Stomach smooth muscle (tissue), 2 donors: Measurements from ENCODE around the gene TRIO.

Experiments
- H3K27ac ChIP-seq: one replicate; pipeline ENCODE4 v1.7.0; 2013; ENCODE audit warnings: mild to moderate bottlenecking, low read length, inconsistent platforms
- H3K27me3 ChIP-seq, 2 donors: one replicate each; pipeline ENCODE4 v1.7.0; 2013; ENCODE audit warnings: low read length in 2 of 2; ENCODE audit not compliant: insufficient read depth in 2 of 2, control insufficient read depth in 1 of 2
- H3K36me3 ChIP-seq, 2 donors: one replicate each; pipeline ENCODE4 v1.7.0; 2013; ENCODE audit warnings: low read length in 2 of 2; ENCODE audit not compliant: control insufficient read depth in 2 of 2, insufficient read depth in 2 of 2
- H3K4me1 ChIP-seq: one replicate; pipeline ENCODE4 v1.7.0; 2013; ENCODE audit warnings: low read length; ENCODE audit not compliant: control insufficient read depth, insufficient read depth
- H3K4me3 ChIP-seq, 2 donors: one replicate each; pipeline ENCODE4 v1.7.0; 2013; ENCODE audit warnings: low read length in 2 of 2
- H3K9ac ChIP-seq, 2 donors: one replicate each; pipeline ENCODE4 v1.7.0; 2013; ENCODE audit warnings: low read length in 2 of 2, mild to moderate bottlenecking in 1 of 2
- H3K9me3 ChIP-seq, 2 donors: one replicate each; pipeline ENCODE4 v1.7.0; 2013; ENCODE audit warnings: low read length in 2 of 2; ENCODE audit not compliant: control insufficient read depth in 2 of 2
- donor health status: healthy.
- donor health status: Pancreatic carcinoma.

Gene TRIO

GRCh38 chr5:14209836-14210235 is 66.7 kb downstream of the TRIO start:
- Histone ChIP-seq H3K36me3 (no peaks in the 10 kb centered on the region), H3K9ac (no peak overlapping the region), H3K4me1 (peaks cover 17% of the 10 kb centered on the region), H3K4me3 (no peak overlapping the region), H3K27ac (peak overlapping the region; percentile 37), H3K9me3 (no peaks in the 10 kb centered on the region), H3K27me3 (no peaks in the 10 kb centered on the region)

DNA sequence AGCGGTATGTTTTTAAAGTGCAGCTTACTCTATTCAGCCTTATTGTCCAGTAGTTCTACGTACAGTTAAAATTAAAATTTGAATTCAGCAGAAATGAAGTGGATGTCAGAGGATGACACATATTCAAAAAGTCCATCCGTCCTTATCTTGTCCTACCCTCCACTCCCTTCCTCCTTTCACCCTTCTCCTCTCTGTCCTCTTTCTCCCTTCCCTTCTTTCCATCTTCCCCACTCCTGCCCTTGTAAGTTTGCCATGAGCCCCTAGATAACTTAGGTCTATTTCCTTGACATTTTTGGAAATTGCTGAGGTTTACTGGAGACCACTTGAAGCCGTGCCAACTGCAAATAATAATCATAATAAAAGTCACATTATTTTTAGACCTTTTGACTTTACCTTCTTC is 67.6 kb downstream of the TRIO start:
- Histone ChIP-seq H3K4me1 (peaks cover 16% of the 10 kb centered on the region), H3K9ac (no peak overlapping the region), H3K27ac (no peak overlapping the region), H3K27me3 (no peaks in the 10 kb centered on the region), H3K9me3 (no peaks in the 10 kb centered on the region), H3K4me3 (no peak overlapping the region), H3K36me3 (no peaks in the 10 kb centered on the region)

GRCh38 chr5:14211818-14212803 is 69.0 kb downstream of the TRIO start:
- Histone ChIP-seq H3K27ac (peak overlapping the region; percentile 8), H3K9ac (no peak overlapping the region), H3K36me3 (no peaks in the 10 kb centered on the region), H3K4me1 (peaks cover 24% of the 10 kb centered on the region), H3K9me3 (no peaks in the 10 kb centered on the region), H3K4me3 (no peak overlapping the region), H3K27me3 (no peaks in the 10 kb centered on the region)

DNA sequence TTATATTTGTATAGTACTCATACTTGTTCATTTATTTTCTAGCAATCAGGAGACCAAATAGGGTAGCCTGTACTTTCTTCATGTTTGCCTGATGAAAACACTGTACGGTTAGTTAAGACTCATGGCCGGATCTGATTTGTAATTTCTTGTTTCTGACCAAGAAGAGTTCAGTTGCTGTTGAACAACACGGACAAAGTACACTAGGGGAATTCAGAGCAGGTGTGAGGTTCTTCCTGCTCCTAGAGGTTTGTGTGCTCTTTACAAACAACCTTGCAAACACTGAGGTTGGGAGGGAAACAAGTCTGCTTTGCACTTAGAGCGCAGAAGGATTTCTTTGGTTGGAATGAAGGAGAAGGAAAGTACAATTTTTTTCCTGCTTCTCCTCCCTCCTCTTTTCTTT is 69.7 kb downstream of the TRIO start:
- H3K4me3 ChIP-seq, result no peak overlapping the region
- H3K9me3 ChIP-seq, result no peaks in the 10 kb centered on the region
- no peak overlapping the region for H3K9ac ChIP-seq
- H3K4me1 ChIP-seq, result peaks cover 31% of the 10 kb centered on the region
- no peaks in the 10 kb centered on the region for H3K36me3 ChIP-seq
- peak overlapping the region; percentile 8 for H3K27ac ChIP-seq
- no peaks in the 10 kb centered on the region for H3K27me3 ChIP-seq

DNA sequence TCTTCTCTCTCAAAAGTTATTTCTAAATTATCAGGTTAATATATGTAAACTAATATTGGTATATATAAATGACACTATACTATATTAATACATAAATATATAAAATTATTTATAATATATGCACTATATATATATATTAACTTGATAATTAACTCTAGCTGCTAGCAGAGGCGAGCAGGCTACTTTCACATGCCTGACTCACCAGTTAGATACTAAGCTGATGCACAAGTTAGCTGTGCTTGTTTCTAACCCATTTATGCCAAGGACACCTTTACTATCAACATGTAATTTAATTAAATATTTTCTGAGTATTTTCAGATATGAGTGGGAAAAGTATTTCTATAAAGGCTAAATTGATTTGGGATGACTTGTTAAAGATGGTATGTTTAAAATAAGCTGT is 70.1 kb downstream of the TRIO start:
- no peak overlapping the region for H3K27ac ChIP-seq
- H3K27me3 ChIP-seq, result no peaks in the 10 kb centered on the region
- no peaks in the 10 kb centered on the region for H3K36me3 ChIP-seq
- no peak overlapping the region for H3K4me3 ChIP-seq
- no peak overlapping the region for H3K9ac ChIP-seq
- H3K9me3 ChIP-seq, result no peaks in the 10 kb centered on the region
- peaks cover 35% of the 10 kb centered on the region for H3K4me1 ChIP-seq

DNA sequence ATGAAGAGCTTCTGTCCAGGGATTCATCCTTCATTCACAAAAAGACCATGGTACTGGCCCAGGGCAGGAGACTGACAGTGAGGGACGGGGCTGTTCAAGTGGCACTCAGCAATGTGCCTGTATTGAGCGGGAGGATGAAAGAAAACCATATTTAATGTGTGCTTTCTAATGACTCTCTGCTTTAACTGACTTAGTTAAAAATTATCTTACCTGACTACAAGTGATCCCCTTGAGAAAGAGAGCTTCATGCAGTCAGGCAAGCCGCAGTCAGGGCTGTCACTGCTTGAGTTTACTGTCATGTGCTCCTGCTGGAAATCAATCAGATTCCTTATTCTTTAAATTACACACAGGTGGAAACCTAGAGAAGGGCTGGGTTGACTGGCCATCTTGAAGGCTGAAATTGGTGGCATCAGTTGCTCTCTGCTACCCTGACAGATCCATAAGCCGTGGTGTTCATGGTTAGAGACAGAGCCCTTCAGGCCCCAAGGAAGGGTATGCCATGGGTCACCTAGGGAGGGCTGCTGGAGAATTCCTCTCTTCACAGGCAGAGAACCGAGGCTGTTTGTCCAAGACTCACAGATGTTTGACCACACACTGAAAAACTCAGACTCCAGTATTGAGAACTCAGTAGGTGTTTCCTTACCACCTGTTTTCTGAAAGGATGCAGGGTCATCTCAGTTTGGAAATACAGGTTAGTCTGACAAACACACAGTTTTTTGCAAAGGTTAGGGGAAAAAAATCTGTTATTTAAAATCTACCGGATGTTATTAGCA is 70.9 kb downstream of the TRIO start:
- no peak overlapping the region for H3K9ac ChIP-seq
- H3K9me3 ChIP-seq, result no peaks in the 10 kb centered on the region
- H3K4me3 ChIP-seq, result no peak overlapping the region
- no peaks in the 10 kb centered on the region for H3K36me3 ChIP-seq
- H3K27me3 ChIP-seq, result no peaks in the 10 kb centered on the region
- no peak overlapping the region for H3K27ac ChIP-seq
- H3K4me1 ChIP-seq, result peaks cover 36% of the 10 kb centered on the region

GRCh38 chr5:14215901-14216300 is 72.8 kb downstream of the TRIO start:
- no peak overlapping the region for H3K9ac ChIP-seq
- peaks cover 41% of the 10 kb centered on the region for H3K4me1 ChIP-seq
- no peak overlapping the region for H3K27ac ChIP-seq
- no peak overlapping the region for H3K4me3 ChIP-seq
- no peaks in the 10 kb centered on the region for H3K9me3 ChIP-seq
- no peaks in the 10 kb centered on the region for H3K27me3 ChIP-seq
- H3K36me3 ChIP-seq, result no peaks in the 10 kb centered on the region

DNA sequence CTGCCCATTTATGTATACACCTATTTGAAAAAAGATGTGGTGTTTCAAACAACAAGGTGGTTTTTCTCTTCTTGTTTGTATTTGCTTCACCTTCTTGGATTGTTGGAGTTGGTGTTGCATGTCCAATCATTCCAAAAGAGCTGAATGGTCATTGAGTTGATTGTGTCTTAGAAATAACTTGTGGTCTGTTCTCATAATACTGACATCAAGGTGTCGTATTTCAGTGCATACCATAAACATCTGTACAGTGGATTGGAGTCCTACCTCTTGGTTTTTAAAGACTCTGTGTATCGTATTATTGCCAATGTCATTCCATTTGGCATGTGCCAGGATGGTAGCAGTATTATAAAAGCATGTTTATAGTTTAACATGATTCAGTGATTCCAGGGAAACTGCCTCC is 73.2 kb downstream of the TRIO start:
- peaks cover 43% of the 10 kb centered on the region for H3K4me1 ChIP-seq

DNA sequence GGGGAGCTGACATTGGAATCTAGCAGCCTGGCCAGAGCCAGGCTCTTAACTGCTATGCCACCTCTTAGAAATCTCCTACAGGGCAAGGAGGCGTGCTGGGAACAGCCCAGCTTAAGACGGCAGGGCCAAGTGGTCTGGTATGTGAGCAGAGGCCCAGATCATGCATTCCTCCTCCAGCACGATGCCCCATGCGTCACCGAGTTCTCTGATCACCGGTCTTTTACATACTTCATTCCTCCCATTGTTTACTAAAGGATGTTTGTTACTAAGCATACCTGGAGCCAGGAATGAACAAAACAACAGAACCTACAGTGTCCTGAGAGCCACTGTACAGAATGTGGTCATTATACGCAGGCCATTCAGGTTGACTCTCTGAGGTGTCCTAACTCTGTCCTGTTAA is 73.8 kb downstream of the TRIO start:
- H3K27ac ChIP-seq, result peak overlapping the region; percentile 64
- no peaks in the 10 kb centered on the region for H3K27me3 ChIP-seq
- no peaks in the 10 kb centered on the region for H3K36me3 ChIP-seq
- no peak overlapping the region for H3K9ac ChIP-seq
- peak overlapping the region in 1 of 2 donors; percentile 1 for H3K4me3 ChIP-seq
- peaks cover 44% of the 10 kb centered on the region for H3K4me1 ChIP-seq
- H3K9me3 ChIP-seq, result no peaks in the 10 kb centered on the region

More for the DNA sequence above, 73.2 kb downstream of the TRIO start:
- peak overlapping the region in 1 of 2 donors; percentile 1 for H3K4me3 ChIP-seq
- H3K36me3 ChIP-seq, result no peaks in the 10 kb centered on the region
- H3K9me3 ChIP-seq, result no peaks in the 10 kb centered on the region
- H3K27ac ChIP-seq, result peak overlapping the region; percentile 64
- H3K27me3 ChIP-seq, result no peaks in the 10 kb centered on the region
- no peak overlapping the region for H3K9ac ChIP-seq

DNA sequence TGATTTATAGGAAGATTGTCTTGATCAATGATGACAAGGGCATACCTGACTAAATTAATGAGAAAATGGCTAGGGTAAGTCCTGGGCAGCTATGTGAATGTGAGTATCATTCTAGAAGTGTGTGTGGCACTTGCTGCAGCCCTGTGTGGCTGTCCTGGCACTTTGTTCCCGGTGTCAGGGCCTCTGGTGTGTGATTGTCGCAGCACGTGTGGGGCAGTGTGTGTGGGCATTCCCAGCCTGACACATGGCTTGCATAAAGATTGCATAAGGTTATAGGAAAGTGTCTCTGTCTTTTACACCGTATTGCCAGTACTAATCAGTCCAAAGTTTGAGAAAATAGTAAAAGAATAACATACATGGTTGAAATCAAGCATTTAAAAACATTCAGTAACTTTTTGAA is 74.4 kb downstream of the TRIO start:
- Histone ChIP-seq H3K9ac (no peak overlapping the region), H3K36me3 (no peaks in the 10 kb centered on the region), H3K27me3 (no peaks in the 10 kb centered on the region), H3K9me3 (no peaks in the 10 kb centered on the region), H3K4me1 (peaks cover 38% of the 10 kb centered on the region), H3K27ac (peak overlapping the region; percentile 64), H3K4me3 (peak overlapping the region in 1 of 2 donors; percentile 10)
